ENCODE measurements around the gene LRRC25. TPM values are rescaled to one million over a fixed set of nuclear protein-coding genes. Genes with fewer than 3 reads are reported as not detected.

LRRC25 gene
- total RNA-seq, 1 donor from 2014 or later, result 1.8 TPM

DNA sequence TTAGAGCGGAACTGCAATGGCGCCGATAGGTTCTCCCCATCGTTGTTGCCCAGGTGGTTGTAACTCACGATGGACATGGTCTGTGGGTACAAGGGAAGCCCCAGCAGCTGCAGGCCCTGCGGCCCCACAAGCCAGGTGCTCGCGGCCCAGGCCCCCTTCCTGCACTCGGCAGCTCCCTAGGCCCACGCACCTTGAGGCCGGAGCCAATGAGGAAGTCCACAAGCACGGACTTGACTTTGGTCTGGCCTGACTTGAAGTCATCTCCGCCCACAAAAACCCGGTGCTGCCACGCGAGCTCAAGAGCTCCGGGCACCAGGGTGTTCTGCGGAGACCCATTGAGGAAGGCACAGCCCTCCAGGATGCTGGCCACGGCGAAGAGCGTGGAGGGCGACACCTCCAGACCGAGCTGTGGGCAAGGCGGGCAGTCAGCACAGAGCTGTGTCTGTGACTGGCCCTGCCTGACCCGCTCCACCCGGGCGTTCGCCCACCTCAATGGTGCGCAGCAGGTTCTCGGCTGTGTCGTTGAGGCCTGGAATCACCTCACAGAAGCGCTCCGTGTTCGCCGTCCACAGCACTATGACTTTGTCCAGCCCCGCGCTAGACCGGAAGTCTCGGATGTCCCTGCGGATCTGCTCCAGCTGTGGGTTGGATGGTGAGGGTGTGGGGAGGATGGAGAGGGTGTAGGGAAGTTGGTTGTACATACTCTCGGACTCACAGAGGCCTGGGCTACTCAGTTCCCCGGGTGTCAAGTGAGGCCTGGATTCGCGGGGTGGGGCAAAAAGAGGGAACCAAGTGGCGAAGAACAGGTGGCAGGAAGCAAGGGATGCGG, 38.6 kb upstream of the LRRC25 start:
- no peak for DNase-seq

DNA sequence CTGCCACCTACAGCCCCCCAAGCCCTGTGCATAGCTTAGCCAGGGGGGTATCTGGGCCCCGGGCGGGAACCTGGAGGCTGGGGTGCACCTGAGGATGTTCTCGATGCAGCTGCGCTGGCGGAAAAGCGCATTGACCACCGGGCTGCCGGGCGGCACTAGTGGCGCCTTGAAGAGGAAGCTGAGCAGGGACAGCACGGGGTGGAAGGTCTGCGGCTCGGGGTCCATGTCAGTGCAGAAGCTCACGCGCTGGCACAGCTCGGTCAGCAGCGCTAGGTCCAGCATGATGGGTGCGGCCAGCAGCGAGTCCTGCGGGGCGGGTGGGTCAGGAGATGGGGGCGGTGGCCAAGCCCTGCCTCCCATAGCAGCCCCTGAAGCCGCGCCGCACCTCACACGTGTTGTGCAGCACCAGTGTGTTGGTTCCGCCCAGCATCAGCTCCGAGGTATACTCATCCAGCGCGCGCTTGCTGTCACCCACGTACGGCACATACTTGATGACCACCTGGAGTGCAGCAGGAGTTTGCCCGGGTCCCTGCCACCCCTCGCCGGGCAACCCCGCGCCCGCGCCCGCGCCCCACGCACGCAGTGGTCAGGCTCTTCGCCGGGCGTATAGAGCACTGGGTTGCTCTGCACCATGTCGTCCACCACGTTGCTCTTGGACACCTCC, 37.9 kb upstream of the LRRC25 start:
- DNase-seq, result no peak

DNA sequence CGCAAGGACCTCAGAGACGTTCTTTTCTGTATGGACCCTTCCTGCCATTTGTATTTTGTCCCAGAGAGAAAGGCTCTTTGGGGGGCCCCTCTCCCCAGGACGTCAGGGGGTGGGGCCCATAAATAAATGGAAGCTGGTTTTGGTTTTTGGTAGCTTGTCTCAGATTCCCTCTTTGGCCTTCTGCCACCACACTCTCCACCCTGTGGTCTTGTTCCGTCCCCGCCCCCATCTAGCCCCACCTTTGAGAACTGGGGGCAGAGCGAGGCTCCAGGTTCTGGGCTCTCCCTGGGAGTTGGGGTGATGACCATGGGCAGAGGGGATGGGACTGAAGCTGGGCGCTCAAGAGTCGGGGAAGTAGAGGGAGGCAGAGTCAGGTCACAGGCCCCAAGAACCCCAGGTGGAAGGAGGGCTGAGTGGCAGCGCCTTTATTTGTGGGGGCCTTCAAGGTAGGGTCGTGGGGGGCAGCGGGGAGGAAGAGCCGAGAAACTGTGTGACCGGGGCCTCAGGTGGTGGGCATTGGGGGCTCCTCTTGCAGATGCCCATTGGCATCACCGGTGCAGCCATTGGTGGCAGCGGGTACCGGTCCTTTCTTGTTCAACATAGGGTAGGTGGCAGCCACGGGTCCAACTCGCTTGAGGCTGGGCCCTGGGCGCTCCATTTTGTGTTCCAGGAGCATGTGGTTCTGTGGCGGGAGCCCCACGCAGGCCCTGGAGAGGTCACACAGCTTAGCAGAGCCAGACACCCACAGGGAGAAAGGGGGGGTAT, 37.2 kb upstream of the LRRC25 start:
- DNase-seq, result no peak

DNA sequence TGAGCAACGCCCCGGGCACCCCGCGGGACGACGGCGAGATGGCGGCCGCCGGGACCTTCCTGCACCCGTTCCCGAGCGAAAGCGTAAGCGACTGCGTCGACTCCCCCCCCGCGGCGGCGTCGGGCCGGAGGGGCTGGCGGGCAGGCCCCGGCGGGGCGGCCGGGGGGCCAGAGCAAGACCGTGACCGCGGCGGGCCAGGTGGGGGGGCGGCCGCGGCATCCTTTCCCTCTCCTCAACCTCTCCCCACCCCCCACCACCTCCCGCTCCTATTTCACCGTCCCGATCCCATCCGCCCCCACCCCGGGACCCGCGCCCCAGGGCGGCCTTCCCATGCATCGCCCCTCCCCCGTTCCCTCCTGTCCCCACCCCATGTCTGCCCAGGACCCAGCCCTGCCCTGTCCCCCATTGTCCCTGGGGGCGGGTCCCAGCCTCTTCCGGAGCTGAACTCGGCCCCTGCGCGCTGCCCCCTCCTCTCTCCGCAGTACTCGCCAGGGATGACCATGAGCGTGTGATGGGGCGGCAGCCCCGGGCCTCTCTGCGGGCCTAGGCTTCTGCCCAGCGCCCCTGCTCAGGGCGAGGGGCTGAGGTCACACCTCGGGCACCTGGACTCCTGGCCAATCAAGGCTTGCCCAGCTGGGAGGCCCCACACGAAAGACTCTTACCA, 36.4 kb upstream of the LRRC25 start:
- no peak for DNase-seq

DNA sequence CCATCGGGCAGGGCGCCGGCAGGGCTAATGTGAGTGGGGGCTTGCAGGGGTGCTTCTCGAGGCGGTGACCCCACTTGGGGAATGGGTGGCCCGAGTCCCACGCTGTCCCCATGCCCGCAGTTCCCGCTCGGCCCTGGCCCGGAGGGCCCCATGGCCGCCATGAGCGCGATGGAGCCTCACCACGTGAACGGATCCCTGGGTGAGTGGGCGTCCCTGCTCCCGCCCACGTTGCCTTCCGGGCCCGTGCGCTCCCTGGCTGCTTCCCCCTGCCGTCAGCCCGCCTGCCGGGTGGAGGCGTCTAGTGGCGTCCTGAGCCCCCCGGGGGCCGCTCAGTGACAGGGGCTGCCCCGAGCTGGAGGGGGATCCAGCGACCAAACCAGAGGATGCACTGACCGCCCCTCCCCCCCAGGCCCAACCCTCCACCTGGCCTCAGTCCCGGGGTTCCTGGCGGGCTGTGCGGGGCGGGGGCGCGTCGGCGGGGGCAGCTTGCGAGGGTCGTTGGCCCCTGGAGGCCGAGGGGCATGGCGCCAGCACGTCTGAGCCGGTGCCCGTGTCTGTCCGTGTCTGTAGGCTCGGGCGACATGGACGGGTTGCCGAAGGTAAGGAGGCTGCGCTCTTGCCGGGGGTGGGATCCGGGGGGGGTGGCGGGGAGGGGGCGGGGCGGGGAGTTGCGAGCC, 35.7 kb upstream of the LRRC25 start:
- no peak for DNase-seq

DNA sequence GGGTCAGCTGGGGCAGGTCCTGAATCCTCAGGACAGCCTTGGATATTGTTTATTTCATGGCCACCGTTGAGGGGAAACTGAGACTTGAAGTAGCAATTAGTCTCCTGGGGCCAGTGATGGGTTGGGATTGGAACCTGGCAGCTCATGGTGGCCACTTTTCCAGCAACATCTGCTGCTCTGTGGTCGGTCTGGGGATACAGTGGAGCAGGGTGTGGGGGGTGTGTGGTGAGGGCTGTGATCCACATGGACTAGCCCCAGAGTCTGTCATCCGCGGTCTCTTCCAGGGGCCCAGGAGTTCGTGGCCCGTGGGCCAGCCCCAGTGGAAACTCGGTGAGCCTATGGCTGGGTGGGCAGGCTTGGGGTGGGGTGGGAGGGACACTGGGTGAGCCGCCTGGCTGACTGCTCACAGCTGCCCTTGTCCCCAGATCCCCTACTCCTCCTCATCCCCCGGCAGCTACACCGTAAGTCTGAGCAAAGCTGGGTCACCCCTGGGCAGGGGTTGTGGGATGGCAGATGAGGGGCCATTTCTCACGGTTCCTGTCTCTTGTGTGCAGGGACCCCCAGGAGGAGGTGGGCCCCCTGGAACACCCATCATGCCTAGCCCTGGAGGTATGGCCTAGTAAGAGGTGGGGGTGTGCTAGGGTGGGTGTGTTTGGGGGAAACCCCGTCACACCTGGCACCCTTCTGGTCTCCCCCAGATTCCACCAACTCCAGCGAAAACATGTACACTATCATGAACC, 35.0 kb upstream of the LRRC25 start:
- DNase-seq, result no peak

DNA sequence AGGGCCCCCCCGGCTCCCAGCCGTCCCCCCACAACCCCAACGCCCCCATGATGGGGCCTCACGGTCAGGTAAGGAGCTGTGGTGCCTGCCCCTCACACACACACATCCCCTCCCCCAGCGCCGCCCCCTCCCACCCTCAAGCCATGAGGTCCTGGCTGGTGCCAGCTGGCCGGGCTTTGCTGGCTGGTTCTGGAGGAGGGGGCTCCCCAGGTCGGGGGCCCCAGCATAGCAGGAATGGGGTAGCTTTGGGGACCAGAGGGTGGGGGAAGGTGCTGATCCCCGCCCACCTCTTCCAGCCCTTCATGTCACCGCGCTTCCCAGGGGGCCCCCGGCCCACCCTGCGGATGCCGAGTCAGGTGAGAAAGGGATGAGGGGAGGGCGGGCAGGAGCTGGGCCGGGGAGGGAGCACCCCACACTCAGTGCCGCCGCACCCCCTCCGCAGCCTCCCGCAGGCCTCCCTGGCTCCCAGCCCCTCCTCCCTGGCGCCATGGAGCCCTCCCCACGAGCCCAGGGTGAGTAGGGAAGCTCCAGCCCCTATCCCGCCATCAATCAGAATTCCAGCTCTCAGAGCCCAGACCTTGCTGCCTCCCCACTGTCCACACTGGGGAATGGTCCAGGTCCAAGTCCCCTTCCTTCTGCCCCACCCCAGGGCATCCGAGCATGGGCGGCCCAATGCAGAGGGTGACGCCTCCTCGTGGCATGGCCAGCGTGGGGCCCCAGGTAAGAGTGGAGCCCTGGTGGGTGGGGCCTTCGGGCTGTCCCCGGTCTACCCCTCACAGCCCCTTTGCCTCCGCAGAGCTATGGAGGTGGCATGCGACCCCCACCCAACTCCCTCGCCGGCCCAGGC, 34.2 kb upstream of the LRRC25 start:
- no peak for DNase-seq

DNA sequence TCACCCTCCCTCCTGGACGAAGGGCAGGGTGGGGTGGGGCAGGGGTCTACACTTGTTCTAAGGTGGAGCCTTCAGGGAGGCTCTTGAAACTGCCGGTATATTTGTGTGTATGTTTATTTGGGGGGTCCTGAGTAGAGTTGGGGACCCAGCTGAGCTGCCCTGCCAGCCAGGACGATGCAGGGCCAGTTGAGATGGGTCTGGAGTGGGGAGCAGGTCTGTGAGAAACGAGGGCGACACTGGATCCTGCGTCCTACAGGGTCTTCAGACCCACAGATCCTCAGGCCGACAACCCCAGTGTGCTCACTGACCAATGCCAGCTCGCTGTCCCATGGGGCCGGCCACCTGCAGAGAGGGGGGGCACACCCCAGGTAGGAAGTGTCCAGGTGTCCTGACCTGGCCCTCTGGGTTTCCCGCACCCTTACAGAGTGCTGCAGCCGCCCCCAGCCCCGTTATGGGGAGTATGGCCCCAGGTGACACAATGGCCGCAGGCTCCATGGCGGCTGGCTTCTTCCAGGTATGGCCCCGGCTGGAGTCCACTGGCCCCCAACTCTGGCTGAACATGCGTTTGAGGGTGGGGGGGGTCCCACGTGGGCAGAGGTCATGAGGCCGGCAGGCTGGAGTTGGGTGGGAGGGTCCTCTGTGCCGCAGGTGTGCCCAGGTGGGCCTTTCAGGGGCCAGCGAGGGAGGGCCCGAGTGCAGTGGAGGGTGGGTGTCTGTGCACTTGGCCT, 33.2 kb upstream of the LRRC25 start:
- DNase-seq, result no peak

DNA sequence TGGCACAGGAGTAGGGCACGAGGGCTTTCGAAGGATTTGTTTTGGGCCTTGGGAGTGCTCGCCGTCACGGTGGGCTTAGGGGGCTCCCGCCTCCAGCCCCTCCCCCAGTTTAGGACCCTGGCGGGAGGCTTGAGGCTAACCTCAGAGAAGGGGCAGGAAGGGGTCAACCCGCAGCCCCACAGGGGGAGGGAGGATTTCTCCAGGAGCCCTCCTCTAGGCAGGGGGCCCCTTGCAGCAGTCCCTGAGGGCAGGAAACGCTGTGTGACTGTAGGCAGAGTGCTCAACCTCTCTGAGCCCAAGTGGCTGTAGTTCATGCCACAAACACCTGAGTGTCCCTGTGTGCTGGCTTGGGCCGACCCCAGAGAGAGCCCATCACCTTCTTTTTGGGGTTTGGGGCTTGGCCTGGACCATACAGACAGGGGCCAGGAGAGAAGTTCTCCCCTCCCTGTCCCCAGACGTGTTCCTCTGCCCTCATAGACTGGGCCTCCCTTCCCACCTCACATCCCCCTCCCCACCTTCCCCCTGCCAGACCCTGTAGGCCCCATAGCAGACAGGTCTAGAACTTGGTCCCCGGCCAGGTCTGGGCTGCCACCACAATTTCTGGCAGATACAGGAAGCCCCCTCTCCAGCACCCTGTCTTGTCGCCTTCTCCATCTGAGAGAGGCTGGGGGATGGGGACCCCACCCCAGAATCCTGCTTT, 32.4 kb upstream of the LRRC25 start:
- DNase-seq, result no peak

DNA sequence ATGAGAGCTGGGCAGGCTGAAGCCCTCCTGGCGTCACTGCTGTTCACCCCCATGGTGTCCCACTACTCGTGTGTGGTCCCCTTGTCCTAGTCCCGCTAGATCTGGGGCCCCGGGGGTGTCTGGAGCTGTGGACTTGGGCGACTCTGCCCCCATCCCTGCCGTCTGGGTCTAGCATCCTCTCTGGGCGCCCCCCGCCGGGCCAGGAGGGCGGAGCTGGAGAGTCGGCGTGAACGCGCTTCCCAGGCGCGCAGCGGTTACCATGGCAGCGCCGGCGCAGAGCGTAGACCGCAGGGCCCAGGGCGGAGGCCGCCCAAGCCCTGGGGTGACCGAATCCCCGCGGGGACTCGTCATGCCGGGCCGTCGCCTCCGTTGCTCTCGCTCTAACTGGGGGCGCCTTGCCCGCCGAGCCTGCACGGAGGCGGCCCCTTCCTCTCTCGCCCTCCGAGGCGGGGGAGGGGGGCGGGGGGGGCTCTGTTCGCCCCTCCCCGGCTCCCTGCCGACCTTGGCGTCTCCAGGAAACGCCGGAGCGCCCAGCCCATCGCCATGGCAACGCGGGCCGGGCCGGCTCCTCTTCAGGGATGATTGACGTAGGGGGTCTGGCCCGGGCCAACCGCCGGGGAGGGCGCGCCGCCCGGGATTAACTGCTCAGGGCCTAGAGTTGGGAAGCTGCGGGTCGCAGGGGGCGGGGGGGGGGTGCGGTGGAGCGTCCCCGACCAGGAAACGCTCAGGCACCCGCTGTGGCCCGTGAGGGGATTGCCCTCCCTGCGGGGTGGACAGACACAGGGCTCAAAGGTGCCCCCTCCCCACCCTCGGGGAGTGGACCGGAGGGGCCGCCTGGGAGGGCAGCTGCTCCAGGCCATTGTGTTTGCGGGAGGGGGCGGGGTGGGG, 31.6 kb upstream of the LRRC25 start:
- DNase-seq, result peak; percentile 91

DNA sequence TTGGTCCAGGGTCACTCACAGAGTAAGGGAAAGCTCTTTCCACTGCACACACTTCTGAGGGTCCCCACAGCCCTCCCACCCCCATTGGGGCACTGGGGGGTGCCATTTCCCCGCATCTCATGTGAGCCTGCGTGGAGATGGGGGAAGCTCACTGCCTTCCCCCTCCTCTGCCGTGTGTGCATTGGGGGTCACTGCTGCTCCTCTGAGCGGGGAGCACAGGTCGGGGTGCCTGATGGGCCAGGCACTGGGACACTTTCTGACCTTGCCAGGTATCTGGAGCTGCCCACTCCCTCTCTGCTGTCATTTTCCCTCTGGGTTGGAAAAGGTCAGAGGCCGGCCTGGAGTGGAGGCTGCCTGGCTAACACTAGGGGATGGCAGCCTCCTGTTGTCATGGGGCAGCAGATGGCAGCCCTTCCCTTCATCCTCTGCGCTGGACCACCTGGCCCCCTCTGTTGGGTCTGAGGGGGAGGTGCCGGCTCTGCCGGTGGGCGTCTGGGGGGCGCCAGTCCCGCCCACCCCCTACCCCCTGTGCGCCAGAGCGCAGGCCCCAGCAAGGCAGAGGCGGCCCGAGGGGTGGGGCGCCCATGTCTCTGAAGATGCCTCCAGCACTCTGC, 30.9 kb upstream of the LRRC25 start:
- DNase-seq, result no peak

DNA sequence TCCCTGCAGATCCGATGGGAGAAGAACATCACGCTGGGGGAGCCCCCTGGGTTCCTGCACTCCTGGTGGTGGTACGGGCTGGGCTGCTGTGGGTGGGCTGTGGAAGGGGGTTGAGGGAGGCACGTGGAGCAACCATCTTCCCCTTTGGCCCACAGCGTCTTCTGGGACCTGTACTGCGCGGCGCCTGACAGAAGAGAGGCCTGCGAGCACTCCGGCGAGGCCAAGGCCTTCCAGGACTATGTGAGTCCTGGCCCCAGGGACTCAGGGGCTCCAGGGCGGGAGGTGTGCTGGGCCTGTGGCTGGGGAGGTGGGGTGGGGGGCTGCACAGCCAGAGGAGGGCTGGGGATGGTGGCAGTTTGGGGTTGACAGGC, 30.3 kb upstream of the LRRC25 start:
- DNase-seq, result no peak

DNA sequence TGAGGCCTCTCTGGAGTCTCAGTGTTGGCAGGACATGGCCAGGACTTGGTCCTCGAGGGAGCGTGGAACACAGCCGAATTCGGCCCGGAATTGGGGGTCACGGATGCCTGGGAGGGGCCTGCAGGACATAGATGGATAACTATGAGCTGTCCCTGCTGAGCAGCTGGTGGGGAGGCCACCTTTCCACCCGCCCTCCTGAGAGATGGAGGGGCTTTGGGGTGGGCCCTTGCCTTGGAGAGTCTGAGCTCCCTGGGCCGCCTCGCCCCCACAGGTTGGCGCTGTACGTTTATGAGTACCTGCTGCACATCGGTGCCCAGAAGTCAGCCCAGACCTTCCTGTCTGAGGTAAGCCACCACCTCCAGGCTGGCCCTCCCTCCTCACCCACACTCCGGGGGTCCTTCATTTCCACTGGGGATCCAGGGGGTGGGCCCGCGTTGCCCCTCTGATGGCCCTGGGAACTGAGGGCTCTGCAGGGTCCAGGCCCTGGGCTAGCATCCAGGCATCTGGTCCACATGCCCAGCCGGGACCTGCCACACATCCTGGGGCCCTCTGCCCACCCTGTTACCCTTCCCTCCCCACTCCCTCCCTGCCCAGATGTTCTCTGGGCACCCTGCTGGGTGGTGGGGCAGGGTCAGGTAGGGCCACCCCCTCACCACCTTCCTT, 29.8 kb upstream of the LRRC25 start:
- DNase-seq, result no peak

DNA sequence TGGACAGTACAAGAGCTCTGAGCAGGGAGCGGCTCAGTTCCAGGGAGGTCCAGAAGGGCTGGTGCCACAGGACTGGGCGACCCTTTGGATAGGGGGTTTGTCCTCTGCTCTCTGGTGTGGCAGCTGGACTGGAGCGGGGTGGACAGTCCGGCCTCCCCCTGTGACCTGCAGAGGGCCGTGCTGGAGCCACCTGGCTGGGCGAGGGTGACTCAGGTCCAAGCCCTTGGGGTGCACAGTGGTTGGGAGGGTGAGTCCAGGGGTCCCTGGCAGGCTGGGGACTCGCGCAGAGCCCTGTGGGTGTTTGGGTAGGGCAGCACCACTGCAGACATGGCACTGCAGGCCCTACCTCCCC, 29.0 kb upstream of the LRRC25 start:
- no peak for DNase-seq

DNA sequence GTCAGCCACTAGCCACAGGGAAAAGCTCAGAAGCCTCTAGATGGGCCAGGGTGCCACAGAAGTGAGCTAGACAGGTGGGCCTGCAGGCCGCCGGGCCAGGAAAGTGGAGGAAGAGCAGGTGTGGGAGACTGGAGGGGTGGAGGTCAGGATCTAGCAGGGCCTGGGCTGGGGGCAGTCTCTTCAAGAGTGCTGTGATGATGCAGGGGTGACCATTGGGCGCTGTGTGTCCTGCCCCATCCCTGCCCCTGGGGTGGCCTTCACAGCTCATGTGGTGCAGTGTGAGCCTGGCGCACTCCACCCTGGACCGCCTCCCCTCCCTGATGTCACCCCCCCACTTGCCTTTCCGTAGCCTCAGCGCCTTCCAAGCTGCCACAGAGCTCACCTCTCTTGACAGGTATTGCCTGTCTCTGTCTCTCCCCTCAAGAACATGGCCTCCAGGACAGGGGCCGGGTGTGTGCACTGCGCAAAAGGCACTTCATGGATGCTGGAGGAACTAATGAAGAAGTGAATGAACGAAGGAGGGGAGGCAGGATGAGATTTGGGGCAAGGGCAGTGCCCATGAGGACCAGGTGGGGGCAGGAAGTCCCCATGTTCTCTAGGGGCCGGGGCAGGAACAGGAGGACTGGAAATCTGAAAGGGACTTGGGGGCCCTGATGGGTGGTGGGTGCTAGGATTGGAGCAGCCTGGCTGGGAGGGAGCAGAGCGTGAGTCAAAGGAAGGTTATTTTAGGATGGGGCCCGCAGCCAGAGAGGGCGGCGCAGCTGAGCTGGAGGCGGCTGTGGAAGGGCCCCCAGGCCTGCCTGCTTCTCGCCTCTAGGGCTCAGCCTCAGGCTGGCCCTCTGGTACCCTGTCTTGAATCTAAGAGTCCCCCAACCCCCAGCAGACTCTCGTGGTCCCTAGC, 28.3 kb upstream of the LRRC25 start:
- peak; percentile 72 for DNase-seq

All from tongue (tissue), 2 donors.